Lower leg skin (tissue), 3 donors: ENCODE results near the gene PRKCE.

Experiments
- CTCF ChIP-seq, 3 donors: fragments of 450-650 bp; IDR thresholded peaks; one replicate each; pipeline ENCODE4 v1.5.1; 2016; ENCODE audit warnings: antibody characterized with exemption in 3 of 3, mild to moderate bottlenecking in 3 of 3, moderate library complexity in 2 of 3
- POLR2A ChIP-seq, 2 donors: fragments of 450-650 bp; IDR thresholded peaks; one replicate each; pipeline ENCODE4 v1.6.1; 2016 to 2017; ENCODE audit warnings: antibody characterized with exemption in 2 of 2, mild to moderate bottlenecking in 1 of 2, moderate library complexity in 1 of 2

- TF ChIP-seq CTCF (IDR thresholded peaks at IDR 0.05) (no peak), POLR2A (IDR thresholded peaks at IDR 0.05) (no peak)
Measured at GRCh38 chr2:46146866-46147502, 495.5 kb downstream of the PRKCE start.
